Neuronal stem cell (in vitro differentiated cells): ENCODE data around the gene CROCC2.

Experiments
- DNase-seq: peaks from one replicate; pipeline ENCODE4 v3.0.0-alpha.2; 2013; ENCODE audit warnings: low spot score
- H2AFZ ChIP-seq: one replicate; pipeline ENCODE4 v1.6.1; 2013; ENCODE audit warnings: mild to moderate bottlenecking, low read length, inconsistent platforms
- H2AK5ac ChIP-seq: 2 replicates; pipeline ENCODE4 v1.6.1; 2013; ENCODE audit warnings: low read depth, mild to moderate bottlenecking, inconsistent platforms, low read length, moderate library complexity, mixed read lengths
- H2BK120ac ChIP-seq: 2 replicates; pipeline ENCODE4 v1.6.1; 2013; ENCODE audit warnings: low read depth, mild to moderate bottlenecking, inconsistent platforms, low read length, moderate library complexity, mixed read lengths
- H2BK12ac ChIP-seq: one replicate; pipeline ENCODE4 v1.6.1; 2013; ENCODE audit warnings: low read length, inconsistent platforms
- H2BK15ac ChIP-seq: 2 replicates; pipeline ENCODE4 v1.6.1; 2013; ENCODE audit warnings: mild to moderate bottlenecking, low read length, inconsistent platforms, mixed read lengths
- H2BK5ac ChIP-seq: one replicate; pipeline ENCODE4 v1.6.1; 2013; ENCODE audit warnings: inconsistent platforms, mild to moderate bottlenecking, low read length, moderate library complexity
- H3K14ac ChIP-seq: one replicate; pipeline ENCODE4 v1.6.1; 2013; ENCODE audit warnings: low read length, inconsistent platforms
- H3K18ac ChIP-seq: 2 replicates; pipeline ENCODE4 v1.6.1; 2013; ENCODE audit warnings: low read length, inconsistent platforms
- H3K23ac ChIP-seq: 2 replicates; pipeline ENCODE4 v1.6.1; 2013; ENCODE audit warnings: low read depth, mild to moderate bottlenecking, mixed read lengths, low read length, inconsistent platforms; ENCODE audit not compliant: poor library complexity
- H3K27ac ChIP-seq: replicated peaks from 3 replicates; pipeline ENCODE4 v1.5.1; 2013; ENCODE audit warnings: low read length, inconsistent platforms
- H3K27me3 ChIP-seq, 3 experiments: 2 replicates each; pipeline ENCODE4 v1.6.1; 2013; ENCODE audit warnings: low read length in 3 of 3, mild to moderate bottlenecking in 2 of 3, inconsistent platforms in 1 of 3, low read depth in 1 of 3, mixed read lengths in 1 of 3, moderate library complexity in 1 of 3; ENCODE audit not compliant: control insufficient read depth in 3 of 3, insufficient read depth in 3 of 3
- H3K36me3 ChIP-seq, 2 donors: replicated peaks in 1 of 2; 2 replicates each; pipeline ENCODE4 v1.6.1; 2013; ENCODE audit warnings: low read length in 2 of 2; ENCODE audit not compliant: control insufficient read depth in 2 of 2, insufficient read depth in 2 of 2
- H3K4ac ChIP-seq: 2 replicates; pipeline ENCODE4 v1.6.1; 2013; ENCODE audit warnings: inconsistent platforms, mild to moderate bottlenecking, low read length, moderate library complexity
- H3K4me1 ChIP-seq, 2 donors: 1 replicate in 1 of 2; 2 replicates in 1 of 2; pipeline ENCODE4 v1.6.1; 2013; ENCODE audit warnings: low read length in 2 of 2, low read depth in 1 of 2; ENCODE audit not compliant: control insufficient read depth in 2 of 2, insufficient read depth in 1 of 2
- H3K4me2 ChIP-seq: one replicate; pipeline ENCODE4 v1.6.1; 2013; ENCODE audit warnings: mild to moderate bottlenecking, low read length, inconsistent platforms; ENCODE audit not compliant: insufficient read depth, poor library complexity, severe bottlenecking
- H3K4me3 ChIP-seq, 2 donors: 2 replicates each; pipeline ENCODE4 v1.5.1; 2013; ENCODE audit warnings: low read length in 2 of 2, mild to moderate bottlenecking in 2 of 2, inconsistent platforms in 1 of 2, moderate library complexity in 1 of 2
- H3K79me1 ChIP-seq: one replicate; pipeline ENCODE4 v1.6.1; 2013; ENCODE audit warnings: low read depth, mild to moderate bottlenecking, inconsistent platforms, low read length, moderate library complexity
- H3K9ac ChIP-seq: one replicate; pipeline ENCODE4 v1.6.1; 2013; ENCODE audit warnings: mild to moderate bottlenecking, low read depth, low read length, inconsistent platforms; ENCODE audit not compliant: poor library complexity
- H3K9me3 ChIP-seq, 2 donors: replicated peaks in 1 of 2; 2 replicates each; pipeline versions ENCODE3 to v1.6.1; 2013; ENCODE audit warnings: low read length in 2 of 2, mild to moderate bottlenecking in 2 of 2, inconsistent platforms in 1 of 2, low read depth in 1 of 2, mixed read lengths in 1 of 2, moderate library complexity in 1 of 2; ENCODE audit not compliant: control insufficient read depth in 2 of 2, insufficient read depth in 1 of 2
- H4K8ac ChIP-seq: one replicate; pipeline ENCODE4 v1.6.1; 2013; ENCODE audit warnings: low read depth, mild to moderate bottlenecking, inconsistent platforms, low read length, moderate library complexity
- H4K91ac ChIP-seq: one replicate; pipeline ENCODE4 v1.6.1; 2013; ENCODE audit warnings: low read length, low read depth, mild to moderate bottlenecking, inconsistent platforms; ENCODE audit not compliant: poor library complexity
- WGBS, 2 donors: extraction: QIAGEN DNeasy Blood & Tissue Kit; methylation state at CpG; one replicate each; pipeline ENCODE4 v1.1.7; 2013; ENCODE audit warnings: missing lambda C conversion rate in 2 of 2, mixed read lengths in 1 of 2; ENCODE audit not compliant: insufficient read length in 2 of 2, insufficient replicate concordance in 1 of 2; ENCODE audit errors: extremely low coverage in 2 of 2; 5-methylcytosine and 5-hydroxymethylcytosine counted together

CROCC2 gene

DNA sequence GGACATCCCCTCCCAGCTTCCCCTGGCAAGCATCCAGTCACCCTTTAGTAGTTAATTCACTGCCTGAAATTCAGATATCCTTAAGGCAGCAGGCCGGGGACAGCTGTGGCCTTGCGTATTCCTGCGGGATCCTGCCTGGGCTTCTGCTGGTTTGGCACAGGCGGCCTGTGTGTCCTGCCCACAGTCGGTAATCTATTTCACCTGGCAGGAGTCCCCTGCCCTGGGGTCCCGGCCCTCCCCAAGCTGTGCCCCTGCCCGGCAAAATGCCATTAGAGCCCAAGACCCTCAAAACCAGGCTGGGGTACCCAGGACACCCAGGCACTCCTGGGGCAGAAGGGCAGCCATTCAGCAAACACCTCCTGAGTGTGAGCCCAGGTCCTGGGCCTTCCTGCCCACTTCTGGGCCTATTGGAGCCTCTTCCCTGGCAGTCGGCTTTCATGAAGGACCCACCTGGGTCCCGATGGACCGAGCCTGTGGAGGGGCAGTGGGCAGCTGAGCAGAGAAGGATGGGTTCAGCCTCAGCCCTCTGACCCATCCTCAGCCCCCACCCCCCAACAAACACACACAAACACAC, 11.6 kb downstream of the CROCC2 start:
- H2AK5ac ChIP-seq: peak overlapping the region; percentile 92
- no peak for DNase-seq
- H3K27me3 ChIP-seq: peaks cover 0 to 76% (median 8%) of the 10 kb centered on the region in 3 experiments
- H3K4ac ChIP-seq: peak overlapping the region; percentile 66
- H2BK5ac ChIP-seq: no peak overlapping the region
- peaks cover 2% of the 10 kb centered on the region for H3K79me1 ChIP-seq
- H3K14ac ChIP-seq: no peak overlapping the region
- no peak overlapping the region for H3K4me3 ChIP-seq
- no peak overlapping the region for H4K91ac ChIP-seq
- peaks cover 3 to 6% of the 10 kb centered on the region in 2 donors for H3K4me1 ChIP-seq
- H3K36me3 ChIP-seq: no peaks in the 10 kb centered on the region
- H3K4me2 ChIP-seq: no peak overlapping the region
- no peak overlapping the region for H2BK120ac ChIP-seq
- H3K27ac ChIP-seq: no peak overlapping the region
- H4K8ac ChIP-seq: no peak overlapping the region
- peak overlapping the region; percentile 55 for H2BK15ac ChIP-seq
- peak overlapping the region; percentile 35 for H3K18ac ChIP-seq
- H2AFZ ChIP-seq: no peak overlapping the region
- no CpG with 5 or more reads among the region's 10 CpGs for WGBS, 2 donors
- H3K23ac ChIP-seq: peak overlapping the region; percentile 20
- no peaks in the 10 kb centered on the region for H3K9me3 ChIP-seq
- H2BK12ac ChIP-seq: no peak overlapping the region
- H3K9ac ChIP-seq: no peak overlapping the region

DNA sequence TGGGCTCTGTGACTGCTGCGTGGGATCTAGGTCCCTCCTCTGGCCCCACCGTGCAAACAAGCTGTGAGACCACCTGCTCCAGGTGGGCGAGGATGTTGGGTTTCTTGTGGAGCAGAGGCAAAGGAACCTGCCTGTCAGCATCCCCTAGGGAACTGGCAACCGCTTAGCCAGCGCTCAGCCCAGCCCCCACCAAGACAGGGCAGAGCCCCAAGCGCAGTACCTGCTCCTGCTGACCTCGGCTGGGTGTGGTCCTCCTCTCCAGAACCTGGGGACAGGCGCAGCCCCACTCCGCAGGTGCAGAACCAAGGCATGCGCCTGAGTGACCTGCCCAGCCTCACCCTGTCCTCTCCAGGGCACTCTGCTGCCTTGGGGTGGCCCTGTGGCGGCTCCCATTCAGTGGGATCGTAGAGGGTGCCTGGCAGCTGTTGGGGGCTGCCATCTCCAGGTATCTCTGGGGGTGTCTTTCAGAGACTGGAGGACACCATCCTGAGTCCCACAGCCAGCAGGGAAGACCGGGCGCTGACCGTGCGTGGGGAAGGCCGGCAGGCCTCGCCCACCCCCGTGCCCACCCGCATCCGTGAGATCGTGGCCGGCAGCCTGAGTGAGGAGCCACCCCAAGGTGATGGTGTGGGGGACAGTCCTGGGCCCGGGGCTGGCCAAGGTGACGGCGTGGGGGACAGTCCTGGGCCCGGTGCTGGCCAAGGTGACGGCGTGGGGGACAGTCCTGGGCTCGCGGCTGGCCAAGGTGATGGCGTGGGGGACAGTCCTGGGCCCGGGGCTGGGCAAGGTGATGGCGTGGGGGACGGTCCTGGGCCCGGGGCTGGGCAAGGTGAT, 12.3 kb downstream of the CROCC2 start:
- H3K79me1 ChIP-seq: peaks cover 2% of the 10 kb centered on the region
- no peak overlapping the region for H4K91ac ChIP-seq
- peaks cover 3 to 8% of the 10 kb centered on the region in 2 donors for H3K4me1 ChIP-seq
- H3K4me2 ChIP-seq: no peak overlapping the region
- no peak overlapping the region for H4K8ac ChIP-seq
- no peak overlapping the region for H3K4me3 ChIP-seq
- peak overlapping the region; percentile 82 for H3K14ac ChIP-seq
- WGBS, 2 donors: no CpG with 5 or more reads among the region's 36 CpGs
- H2AFZ ChIP-seq: no peak overlapping the region
- peaks cover 0 to 70% (median 8%) of the 10 kb centered on the region in 3 experiments for H3K27me3 ChIP-seq
- peak overlapping the region; percentile 35 for H3K18ac ChIP-seq
- H2AK5ac ChIP-seq: no peak overlapping the region
- H3K36me3 ChIP-seq: no peaks in the 10 kb centered on the region
- no peaks in the 10 kb centered on the region for H3K9me3 ChIP-seq
- H2BK5ac ChIP-seq: no peak overlapping the region
- peak overlapping the region; percentile 20 for H3K23ac ChIP-seq
- H3K4ac ChIP-seq: peak overlapping the region; percentile 66
- H3K27ac ChIP-seq: no peak overlapping the region
- H2BK15ac ChIP-seq: peak overlapping the region; percentile 55
- H3K9ac ChIP-seq: no peak overlapping the region
- H2BK12ac ChIP-seq: no peak overlapping the region
- H2BK120ac ChIP-seq: no peak overlapping the region
- DNase-seq: no peak

DNA sequence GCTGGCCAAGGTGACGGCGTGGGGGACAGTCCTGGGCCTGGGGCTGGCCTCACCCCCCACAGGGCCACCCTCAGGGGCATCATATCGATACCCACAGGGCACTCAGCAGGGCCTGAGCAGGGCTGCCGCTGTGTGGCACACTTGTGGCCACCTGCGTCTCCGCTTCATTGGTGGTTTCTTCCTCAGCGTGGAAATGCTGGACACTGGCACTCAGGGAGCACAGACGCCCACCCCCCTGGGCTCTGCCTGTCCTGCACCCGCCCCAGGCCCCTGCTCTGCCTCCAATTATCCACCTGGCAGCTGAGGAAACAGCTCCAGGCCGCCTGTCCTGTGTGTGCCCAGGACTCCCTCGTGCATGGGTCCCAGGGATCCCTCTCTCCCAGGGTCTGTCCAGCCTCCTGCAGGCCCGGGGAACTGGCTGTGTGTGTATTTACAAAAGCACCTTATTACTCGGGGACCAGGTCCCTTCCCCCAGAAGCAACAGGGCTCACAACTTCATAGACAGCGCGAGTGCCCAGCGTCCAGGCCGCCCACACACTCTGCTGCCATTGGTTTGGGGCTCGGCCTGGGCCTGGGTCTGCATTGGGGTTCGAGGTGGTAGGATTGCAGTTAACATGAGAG, 13.1 kb downstream of the CROCC2 start:
- Histone ChIP-seq H2AK5ac (peak overlapping the region; percentile 28), H3K4me3 (no peak overlapping the region), H3K9me3 (no peaks in the 10 kb centered on the region), H3K79me1 (peaks cover 2% of the 10 kb centered on the region), H2BK12ac (no peak overlapping the region), H3K14ac (peak overlapping the region; percentile 82), H3K27ac (no peak overlapping the region), H3K9ac (no peak overlapping the region), H2BK5ac (no peak overlapping the region), H4K8ac (no peak overlapping the region), H3K36me3 (no peaks in the 10 kb centered on the region), H2BK15ac (peak overlapping the region; percentile 81), H3K27me3 (peaks cover 0 to 62% (median 8%) of the 10 kb centered on the region in 3 experiments), H3K23ac (no peak overlapping the region), H2BK120ac (no peak overlapping the region), H3K4me1 (peaks cover 3 to 8% of the 10 kb centered on the region in 2 donors), H3K18ac (peak overlapping the region; percentile 4), H3K4ac (no peak overlapping the region), H3K4me2 (no peak overlapping the region), H2AFZ (no peak overlapping the region), H4K91ac (no peak overlapping the region)
- WGBS, 2 donors: no CpG with 5 or more reads among the region's 19 CpGs
- DNase-seq: no peak
